CD4-positive, alpha-beta T cell (primary cell): Measurements from ENCODE around the gene HORMAD2. TPM values are rescaled to one million over a fixed set of nuclear protein-coding genes. Genes with fewer than 3 reads are reported as not detected.

Source experiments
- ATAC-seq: fragments of 200-7000 bp; cut with Tn5 transposase; one replicate; pipeline ENCODE4 v1.10.0; 2022; ENCODE audit warnings: mild to moderate bottlenecking; ENCODE audit not compliant: poor library complexity
- CTCF ChIA-PET: fragments of 350-600 bp; sonication (Branson Sonifier 250); formaldehyde crosslinking; loops from one replicate; lab custom pipeline; 2021; ENCODE audit warnings: antibody characterized with exemption, inconsistent platforms; lab: Charles Lee
- POLR2A ChIA-PET: fragments of 350-600 bp; sonication (Branson Sonifier 250); formaldehyde crosslinking; loops from one replicate; lab custom pipeline; 2021; ENCODE audit warnings: antibody characterized with exemption, inconsistent platforms; lab: Charles Lee
- DNase-seq, 14 experiments: peaks; one replicate each; pipeline ENCODE4 v3.0.0-alpha.2; 2013 to 2020; ENCODE audit warnings: mixed read lengths in 2 of 14
- H3K27ac ChIP-seq, 2 donors: one replicate each; pipeline versions ENCODE4 v1.5.1 to v1.7.0; 2013; ENCODE audit warnings: low read length in 2 of 2, low read depth in 1 of 2, mild to moderate bottlenecking in 1 of 2
- H3K27me3 ChIP-seq, 2 experiments: 1 replicate in 1 of 2; 2 replicates in 1 of 2; pipeline versions ENCODE4 v1.6.1 to v1.7.0; 2013; ENCODE audit warnings: low read length in 2 of 2, control low read depth in 1 of 2, mild to moderate bottlenecking in 1 of 2, moderate library complexity in 1 of 2; ENCODE audit not compliant: insufficient read depth in 2 of 2, control insufficient read depth in 1 of 2
- H3K36me3 ChIP-seq: one replicate; pipeline ENCODE4 v1.6.1; 2013; ENCODE audit warnings: low read length, control low read depth; ENCODE audit not compliant: insufficient read depth
- H3K4me1 ChIP-seq: one replicate; pipeline ENCODE4 v1.6.1; 2013; ENCODE audit warnings: low read length, control low read depth; ENCODE audit not compliant: insufficient read depth
- H3K4me3 ChIP-seq: one replicate; pipeline ENCODE4 v1.5.1; 2013; ENCODE audit warnings: mild to moderate bottlenecking, low read length, moderate library complexity
- H3K9me3 ChIP-seq, 2 experiments: 1 replicate in 1 of 2; 2 replicates in 1 of 2; pipeline versions ENCODE4 v1.6.1 to v1.7.0; 2013; ENCODE audit warnings: low read length in 2 of 2, mild to moderate bottlenecking in 2 of 2, control low read depth in 1 of 2, moderate library complexity in 1 of 2; ENCODE audit not compliant: control insufficient read depth in 1 of 2, insufficient read depth in 1 of 2
- H3K27ac Mint-ChIP-seq: one replicate; pipeline ENCODE4 v1.8.0; 2020; ENCODE audit warnings: mixed read lengths
- H3K27me3 Mint-ChIP-seq: one replicate; pipeline ENCODE4 v1.8.0; 2021; ENCODE audit warnings: mixed read lengths
- H3K36me3 Mint-ChIP-seq: one replicate; pipeline ENCODE4 v1.8.0; 2021; ENCODE audit warnings: low read depth, mixed read lengths
- H3K4me1 Mint-ChIP-seq: one replicate; pipeline ENCODE4 v1.8.0; 2021; ENCODE audit warnings: low read depth, mixed read lengths
- H3K4me3 Mint-ChIP-seq: one replicate; pipeline ENCODE4 v1.8.0; 2020; ENCODE audit warnings: mild to moderate bottlenecking, mixed read lengths
- H3K9me3 Mint-ChIP-seq: one replicate; pipeline ENCODE4 v1.8.0; 2020; ENCODE audit warnings: mixed read lengths
- CTCF ChIP-seq: fragments of 200-600 bp; IDR thresholded peaks from one replicate; pipeline ENCODE4 v1.8.0; 2022; ENCODE audit warnings: antibody characterized with exemption, mild to moderate bottlenecking
- intact Hi-C, 2 experiments: fragments of 100-400 bp; cut with DNase I in 1 of 2; cut with micrococcal nuclease in 1 of 2; formaldehyde crosslinking; loops; one replicate each; pipeline versions ENCODE4 v1.15.1 to v1.9.0; 2023 to 2025; cut with DNase I, micrococcal nuclease
- total RNA-seq, 174 experiments: library from RNA in 2 of 174; stranded (reverse) in 2 of 174; gene quantifications; one replicate each; pipeline ENCODE4 v1.2.3 and lab custom pipeline; 2021 to 2026

The HORMAD2 gene
- total RNA-seq, 2 experiments from 2014 or later, result not detected

GRCh38 chr22:30195245-30196140 lies 115.2 kb downstream of the HORMAD2 start:
- Histone ChIP-seq H3K36me3 (no peaks in the 10 kb centered on the region), H3K9me3 (no peaks in the 10 kb centered on the region), H3K4me3 (no peak overlapping the region), H3K4me1 (peaks cover 36% of the 10 kb centered on the region), H3K27ac (peak overlapping the region in 1 of 2 donors; percentile 60), H3K27me3 (no peaks in the 10 kb centered on the region)
- ATAC-seq, result no peak
- no peaks in the 10 kb centered on the region for H3K36me3 Mint-ChIP-seq
- no peaks in the 10 kb centered on the region for H3K27me3 Mint-ChIP-seq
- POLR2A ChIA-PET, result interaction anchor here (1.4 kb wide), 1 partner anchor 26 kb away, joined by 3 read pairs; no protein-coding TSS in a partner anchor
- DNase-seq, result peak in 2 of 14 experiments; percentile 39 to 44
- CTCF ChIA-PET, result interaction anchor here (0.7 to 1.0 kb wide), 2 partner anchors 90 to 724 kb away, joined by 3 read pairs; no protein-coding TSS in a partner anchor
- no peak for TF ChIP-seq CTCF
- peak overlapping the region; percentile 73 for H3K27ac Mint-ChIP-seq
- H3K4me3 Mint-ChIP-seq, result no peak overlapping the region
- intact Hi-C loops, result no loop called here
- H3K9me3 Mint-ChIP-seq, result no peaks in the 10 kb centered on the region
- peaks cover 67% of the 10 kb centered on the region for H3K4me1 Mint-ChIP-seq

GRCh38 chr22:30196141-30196879 lies 116.0 kb downstream of the HORMAD2 start:
- Histone ChIP-seq H3K27ac (peak overlapping the region in 1 of 2 donors; percentile 60), H3K27me3 (no peaks in the 10 kb centered on the region), H3K4me1 (peaks cover 32% of the 10 kb centered on the region), H3K36me3 (no peaks in the 10 kb centered on the region), H3K9me3 (no peaks in the 10 kb centered on the region), H3K4me3 (no peak overlapping the region)
- ChIA-PET POLR2A (interaction anchor here (1.4 kb wide), 1 partner anchor 25 kb away, joined by 3 read pairs; no protein-coding TSS in a partner anchor), CTCF (interaction anchor here (1.0 kb wide), 1 partner anchor 724 kb away, joined by 3 read pairs; no protein-coding TSS in a partner anchor)
- intact Hi-C loops, result no loop called here
- no peak for TF ChIP-seq CTCF
- Mint-ChIP-seq H3K9me3 (no peaks in the 10 kb centered on the region), H3K4me1 (peaks cover 59% of the 10 kb centered on the region), H3K27ac (peak overlapping the region; percentile 73), H3K4me3 (peak overlapping the region; percentile 66), H3K27me3 (no peaks in the 10 kb centered on the region), H3K36me3 (no peaks in the 10 kb centered on the region)
- ATAC-seq (peak; percentile 64), DNase-seq (peak in 10 of 14 experiments; percentile 7 to 81 (median 19))

- no peaks in the 10 kb centered on the region for H3K27me3 Mint-ChIP-seq
- POLR2A ChIA-PET, result interaction anchor here (1.4 kb wide), 1 partner anchor 24 kb away, joined by 3 read pairs; no protein-coding TSS in a partner anchor
- no peak for ATAC-seq
- Histone ChIP-seq H3K27ac (peak overlapping the region in 1 of 2 donors; percentile 60), H3K27me3 (no peaks in the 10 kb centered on the region), H3K9me3 (no peaks in the 10 kb centered on the region), H3K4me3 (no peak overlapping the region), H3K36me3 (no peaks in the 10 kb centered on the region), H3K4me1 (peaks cover 31% of the 10 kb centered on the region)
- intact Hi-C loops, result no loop called here
- no peaks in the 10 kb centered on the region for H3K36me3 Mint-ChIP-seq
- CTCF ChIA-PET, result interaction anchor here (1.0 kb wide), 1 partner anchor 723 kb away, joined by 3 read pairs; no protein-coding TSS in a partner anchor
- H3K9me3 Mint-ChIP-seq, result no peaks in the 10 kb centered on the region
- DNase-seq, result no peak
- H3K4me1 Mint-ChIP-seq, result peaks cover 58% of the 10 kb centered on the region
- TF ChIP-seq CTCF, result no peak
- peak overlapping the region; percentile 73 for H3K27ac Mint-ChIP-seq
- H3K4me3 Mint-ChIP-seq, result peak overlapping the region; percentile 66
Measured at GRCh38 chr22:30196880-30197336, 116.6 kb downstream of the HORMAD2 start.
